ENCODE data around the gene IPP. TPM values are rescaled to one million over a fixed set of nuclear protein-coding genes. Genes with fewer than 3 reads are reported as not detected.
"Not testable (repeated sequence)": the region's sequence is repeated elsewhere in the genome, so short reads cannot be mapped to it uniquely, and the experiment has no call there.

The IPP gene
- total RNA-seq, 1 donor from 2014 or later: 18.4 TPM

- DNase-seq (ENCODE audit: low read depth): not testable (repeated sequence)
Observed at GRCh38 chr1:45739641-45740156, 10.8 kb downstream of the IPP start.

DNA sequence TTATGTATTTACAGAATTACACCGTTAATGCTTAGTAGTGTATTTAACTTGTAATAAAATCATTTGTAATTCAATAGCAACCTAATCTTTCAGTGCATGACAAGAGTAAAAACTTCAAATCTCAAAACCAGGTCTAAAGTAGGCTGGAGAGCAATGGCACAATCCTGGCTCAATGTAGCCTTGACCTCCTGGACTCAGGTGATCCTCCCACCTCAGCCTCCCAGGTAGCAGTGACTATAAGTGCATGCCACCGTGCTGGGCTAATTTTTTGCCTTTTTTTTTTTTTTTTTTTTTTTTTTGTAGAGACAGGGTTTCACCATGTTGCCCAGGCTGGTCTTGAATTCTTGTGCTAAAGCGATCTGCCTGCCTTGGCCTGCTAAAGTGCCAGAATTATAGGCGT is 11.3 kb downstream of the IPP start:
- no peak for DNase-seq (ENCODE audit: low read depth)

- DNase-seq (ENCODE audit: low read depth): no peak
Observed at GRCh38 chr1:45730780-45731319, 19.6 kb downstream of the IPP start.

- DNase-seq (ENCODE audit: low read depth): no peak
Observed at GRCh38 chr1:45730075-45730779, 20.2 kb downstream of the IPP start.

- DNase-seq (ENCODE audit: low read depth): not testable (repeated sequence)
Observed at GRCh38 chr1:45726007-45726406, 24.4 kb downstream of the IPP start.

GRCh38 chr1:45723248-45723930 is 27.1 kb downstream of the IPP start:
- no peak for DNase-seq (ENCODE audit: low read depth)

- no peak for DNase-seq (ENCODE audit: low read depth)
Observed at GRCh38 chr1:45722809-45723208, 27.6 kb downstream of the IPP start.

DNA sequence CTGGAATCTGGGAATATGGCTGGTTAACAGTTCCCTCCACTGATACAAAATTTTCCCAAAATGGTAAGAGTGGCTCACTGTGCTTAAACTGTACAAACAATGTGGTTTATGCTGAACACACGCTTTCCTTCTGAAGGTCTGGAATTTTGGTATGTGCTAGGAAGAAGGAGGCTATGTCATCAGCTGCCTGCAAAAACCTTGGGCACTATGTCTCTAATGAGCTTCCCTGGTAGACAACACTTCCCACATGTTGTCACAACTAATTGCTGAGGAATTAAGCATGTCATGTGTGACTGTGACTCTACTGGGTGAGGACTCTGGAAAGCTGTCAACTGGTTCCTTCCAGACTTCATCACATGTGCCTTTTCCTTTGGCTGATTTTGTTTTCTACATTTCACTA is 29.2 kb downstream of the IPP start:
- peak; percentile 7 for DNase-seq (ENCODE audit: low read depth)

DNA sequence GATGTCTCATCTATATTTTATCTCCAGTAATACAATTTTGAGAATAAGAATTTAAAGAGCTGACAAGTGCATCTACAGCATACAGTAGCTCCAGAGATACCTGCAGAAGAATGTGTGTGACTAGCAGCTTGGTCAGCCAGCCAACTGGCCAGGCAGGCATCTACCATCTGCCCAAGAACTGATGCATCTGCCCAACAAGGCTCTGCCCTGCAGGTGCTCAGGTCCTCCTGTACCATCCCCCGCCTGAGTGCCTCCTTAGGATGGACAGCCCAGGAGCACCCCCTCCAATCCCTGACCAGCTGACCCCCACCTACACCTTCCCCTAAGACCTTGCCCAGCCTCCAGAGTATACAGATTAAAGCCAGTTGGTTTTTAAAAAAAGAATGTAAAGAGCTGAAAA is 32.2 kb downstream of the IPP start:
- DNase-seq (ENCODE audit: low read depth): no peak

DNA sequence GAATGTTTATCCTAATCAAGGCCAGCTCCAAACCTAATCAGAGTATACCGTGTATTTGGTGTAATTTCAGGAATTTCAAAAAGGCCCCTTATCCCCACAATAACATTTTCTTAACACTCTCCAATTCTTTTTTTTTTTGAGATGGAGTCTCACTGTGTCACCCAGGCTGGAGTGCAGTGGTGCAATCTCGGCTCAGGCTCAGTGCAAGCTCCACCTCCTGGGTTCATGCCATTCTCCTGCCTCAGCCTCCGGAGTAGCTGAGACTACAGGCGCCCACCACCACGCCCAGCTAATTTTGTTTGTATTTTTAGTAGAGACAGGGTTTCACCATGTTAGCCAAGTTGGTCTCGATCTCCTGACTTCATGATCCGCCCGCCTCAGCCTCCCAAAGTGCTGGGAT is 33.1 kb downstream of the IPP start:
- DNase-seq (ENCODE audit: low read depth): not testable (repeated sequence)

DNA sequence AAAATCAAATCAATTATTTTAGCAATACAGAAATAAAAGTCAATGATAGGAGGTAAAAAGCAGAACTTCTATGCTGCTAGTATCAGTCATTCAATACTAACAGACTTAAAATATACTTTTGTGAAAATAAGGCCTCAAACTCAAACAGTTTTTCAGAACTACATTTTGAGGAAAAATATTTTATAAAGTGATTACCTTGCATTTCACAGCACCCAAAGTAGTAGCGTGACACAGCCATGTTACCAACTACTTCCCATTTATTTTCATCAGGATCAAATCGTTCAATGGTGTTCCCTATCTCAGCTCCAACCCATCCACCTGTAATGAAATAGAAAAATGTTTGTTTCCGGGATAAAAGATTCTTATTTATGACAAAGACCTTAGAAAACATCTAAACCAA is 33.8 kb downstream of the IPP start:
- no peak for DNase-seq (ENCODE audit: low read depth)

- DNase-seq (ENCODE audit: low read depth): no peak
Observed at GRCh38 chr1:45713711-45714110, 36.7 kb downstream of the IPP start.

DNA sequence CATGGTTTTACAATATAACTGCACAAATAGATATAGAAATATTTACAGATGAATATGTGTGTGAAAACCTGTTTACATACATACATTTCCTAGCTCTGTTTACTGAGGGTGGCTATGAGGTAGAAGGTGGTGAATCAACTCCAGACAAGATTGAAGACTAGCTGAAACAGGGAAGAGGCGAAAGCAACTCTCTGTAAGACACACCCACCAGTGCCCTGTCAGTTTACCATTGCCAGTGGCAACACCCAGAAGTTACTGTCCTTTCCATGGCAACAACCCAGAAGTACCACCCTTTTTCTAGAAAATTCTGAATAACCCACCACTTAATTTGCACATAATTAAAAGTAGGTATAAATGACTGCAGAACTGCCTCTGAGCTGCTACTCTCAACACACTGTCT is 45.8 kb downstream of the IPP start:
- DNase-seq (ENCODE audit: low read depth): no peak

GRCh38 chr1:45694823-45695222 is 55.6 kb downstream of the IPP start:
- no peak for DNase-seq (ENCODE audit: low read depth)

DNA sequence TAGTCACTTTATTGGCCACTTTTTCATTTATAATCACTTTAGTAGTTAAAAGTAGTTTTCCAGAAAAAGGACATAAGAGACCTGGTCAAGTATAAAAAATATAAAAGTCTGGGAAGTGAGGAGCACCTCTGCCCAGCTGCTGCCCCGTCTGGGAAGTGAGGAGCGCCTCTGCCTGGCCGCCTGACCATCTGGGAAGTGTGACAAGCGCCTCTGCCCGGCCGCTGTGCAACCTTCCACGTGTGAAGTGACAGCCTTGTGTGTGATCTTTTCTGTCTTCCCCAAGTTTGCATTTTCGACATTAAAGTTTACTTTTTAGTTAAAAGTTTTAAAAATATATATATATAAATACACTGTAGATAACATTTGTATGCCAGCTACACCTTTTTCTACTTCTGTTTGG is 56.6 kb downstream of the IPP start:
- DNase-seq (ENCODE audit: low read depth): not testable (repeated sequence)

DNA sequence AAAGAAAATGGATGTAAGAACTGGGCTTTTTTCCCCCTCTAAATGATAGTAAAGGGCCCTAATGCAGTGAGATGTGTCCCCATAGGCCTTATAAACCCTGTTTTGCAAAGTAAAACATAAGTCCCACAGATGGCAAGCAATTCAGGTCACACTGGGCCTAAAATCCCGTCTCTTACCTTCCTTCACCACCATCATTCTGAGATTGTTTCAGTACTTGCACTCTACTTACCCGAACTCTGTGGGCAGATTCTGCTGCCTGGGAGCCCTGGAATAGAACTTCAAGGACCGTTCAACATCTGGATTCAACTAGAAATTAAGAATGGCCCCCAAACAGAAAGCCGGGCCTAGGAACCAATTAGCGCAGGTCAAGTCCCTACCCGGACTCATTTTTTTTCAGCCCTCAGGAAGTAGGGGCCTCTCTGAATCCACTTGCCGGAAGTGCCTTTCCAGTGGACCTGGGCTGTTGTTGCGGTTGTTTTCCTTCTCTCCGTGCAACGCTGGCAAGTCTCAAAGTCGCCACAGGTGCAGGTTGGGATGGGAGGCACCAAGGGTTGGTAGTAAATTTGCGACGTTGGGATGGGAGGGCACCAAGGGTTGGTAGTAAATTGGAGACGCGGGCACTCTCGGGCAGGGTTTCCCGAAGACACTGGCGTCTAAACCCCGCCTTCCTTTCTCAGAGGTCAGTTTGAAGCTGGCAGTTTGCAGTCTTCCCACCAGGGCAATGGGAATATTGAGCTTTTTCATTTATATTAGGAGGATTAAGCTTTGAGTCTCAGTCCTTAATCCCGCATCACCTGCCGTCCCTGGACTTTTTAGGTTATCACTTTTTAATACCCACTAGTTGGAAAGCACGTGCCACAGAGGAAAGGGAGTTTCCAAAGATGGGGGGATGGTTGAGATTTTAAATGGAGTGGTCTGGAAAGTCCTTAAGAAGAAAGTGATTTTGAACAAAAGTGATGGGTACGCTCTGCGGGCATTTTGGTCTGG is 62.4 kb downstream of the IPP start, which contains the start of gene TMEM69:
TSS of gene TMEM69 (plus strand) at position 428 of the 987 bp plus-strand sequence. CDS start 2,888 bp downstream, outside the sequence.
- peak; percentile 83 for DNase-seq (ENCODE audit: low read depth)

- DNase-seq (ENCODE audit: low read depth): peak; percentile 97
Observed at GRCh38 chr1:45687014-45687753, 63.3 kb downstream of the IPP start.

DNA sequence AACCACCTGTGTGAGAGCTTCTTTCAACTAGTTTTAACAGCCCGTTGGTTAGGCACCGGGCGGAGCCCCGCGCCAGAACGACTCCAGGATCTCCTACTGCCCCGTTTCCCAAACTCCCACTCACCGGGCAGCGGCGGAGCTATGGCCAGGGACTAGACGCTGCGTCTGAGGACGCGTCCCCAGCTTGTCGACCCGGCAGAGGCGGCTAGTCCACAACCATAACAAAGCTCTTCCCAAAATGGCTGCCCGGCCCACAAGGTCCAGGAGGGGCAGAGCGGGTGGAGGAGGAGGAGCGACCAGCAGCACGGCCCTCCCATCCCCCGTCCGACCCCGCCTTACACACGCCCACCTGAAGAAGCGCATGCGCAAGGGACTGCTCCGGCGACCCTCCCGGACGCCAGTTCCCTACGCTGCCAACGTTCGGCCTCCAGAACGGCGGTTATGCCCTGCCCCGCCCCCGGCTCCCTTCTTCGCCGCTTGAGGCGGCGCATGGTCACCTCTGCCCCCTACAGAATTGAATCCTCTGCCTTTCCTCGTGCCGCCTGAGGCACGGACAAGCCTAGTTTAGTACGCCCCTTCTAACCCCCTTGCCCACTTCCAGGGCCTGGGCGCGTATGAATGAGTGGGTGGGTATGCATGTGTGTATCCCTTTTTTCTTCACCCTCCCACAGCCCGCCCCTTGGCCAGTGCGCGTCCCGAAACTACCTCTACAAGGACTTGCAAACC is 64.0 kb downstream of the IPP start, which contains the start of gene GPBP1L1:
TSS of gene GPBP1L1 (minus strand) at position 246 of the 726 bp plus-strand sequence. CDS start 27,446 bp downstream, outside the sequence.
- DNase-seq (ENCODE audit: low read depth): peak; percentile 87

DNA sequence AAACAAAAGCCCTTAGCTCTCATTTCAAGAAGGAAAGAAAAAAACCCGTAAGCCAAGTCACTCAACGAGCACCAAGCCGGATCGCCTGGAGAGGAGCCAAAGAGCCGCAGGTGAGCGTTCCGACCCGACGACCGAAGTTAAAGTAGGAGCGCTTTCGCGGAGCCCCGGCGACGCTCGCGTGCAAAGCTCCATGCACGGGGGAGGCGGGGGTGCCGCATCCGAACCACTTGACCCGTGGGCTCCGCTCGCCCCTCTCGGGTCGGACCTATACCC is 64.5 kb downstream of the IPP start:
- no peak for DNase-seq (ENCODE audit: low read depth)

DNA sequence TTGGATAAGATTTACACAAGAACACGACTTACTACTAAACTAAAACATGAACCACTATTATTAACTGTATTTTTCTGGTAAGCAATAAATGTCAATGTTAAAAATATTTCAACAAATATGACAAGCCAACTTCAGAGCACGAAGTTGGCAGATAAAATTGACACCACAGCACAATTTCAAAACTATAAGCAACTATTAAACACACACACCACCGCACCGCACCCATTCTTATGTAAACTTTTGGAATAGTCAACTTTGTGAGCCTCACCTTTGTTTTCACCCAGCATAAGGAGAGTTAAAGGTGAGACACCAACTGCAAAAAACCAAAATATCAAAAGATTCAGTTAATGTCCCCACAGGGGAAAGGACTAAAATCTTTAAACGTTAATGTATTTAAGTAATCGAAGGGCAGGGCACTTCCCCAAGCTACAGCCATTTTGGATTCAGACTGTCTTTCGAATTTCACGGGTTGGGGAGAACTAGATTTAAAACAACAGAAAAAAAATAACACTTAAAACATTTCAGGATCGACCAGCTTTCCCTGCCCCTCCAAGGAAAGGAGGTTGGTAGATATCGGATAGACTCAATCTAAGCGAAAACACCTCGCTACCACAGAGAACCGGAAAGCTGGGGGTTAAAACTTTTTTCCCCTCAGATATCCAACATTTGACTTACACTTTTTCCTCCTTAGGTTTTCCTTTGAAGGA is 65.0 kb downstream of the IPP start:
- no peak for DNase-seq (ENCODE audit: low read depth)

Data from renal cortical epithelial cell (primary cell).